ENCODE measurements around the gene LRRC73. TPM values are rescaled to one million over a fixed set of nuclear protein-coding genes. Genes with fewer than 3 reads are reported as not detected.
"Not testable (repeated sequence)": the region's sequence is repeated elsewhere in the genome, so short reads cannot be mapped to it uniquely, and the experiment has no call there.

The LRRC73 gene
- 2.7 TPM for total RNA-seq

GRCh38 chr6:43509984-43510826 is at the start of gene LRRC73:
Gene LRRC73, minus strand, starts transcription at chr6:43510346. Its CDS starts 561 bp downstream, at chr6:43509785.
- peak; percentile 71 for DNase-seq

GRCh38 chr6:43559328-43559727 is 49.2 kb upstream of the LRRC73 start:
- DNase-seq = no peak

GRCh38 chr6:43557620-43558019 is 47.5 kb upstream of the LRRC73 start:
- not testable (repeated sequence) for DNase-seq

- DNase-seq = no peak
Measured at GRCh38 chr6:43547222-43547621, 37.1 kb upstream of the LRRC73 start.

- no peak for DNase-seq
Measured at GRCh38 chr6:43544461-43544860, 34.3 kb upstream of the LRRC73 start.

GRCh38 chr6:43541774-43542471 is 31.8 kb upstream of the LRRC73 start:
- no peak for DNase-seq

- DNase-seq = no peak
Measured at GRCh38 chr6:43540507-43540906, 30.4 kb upstream of the LRRC73 start.

GRCh38 chr6:43539409-43539808 is 29.3 kb upstream of the LRRC73 start:
- not testable (repeated sequence) for DNase-seq

- not testable (repeated sequence) for DNase-seq
Measured at GRCh38 chr6:43538986-43539385, 28.8 kb upstream of the LRRC73 start.

GRCh38 chr6:43532201-43532600 is 22.1 kb upstream of the LRRC73 start:
- DNase-seq = no peak

- DNase-seq = no peak
Measured at GRCh38 chr6:43524483-43524961, 14.4 kb upstream of the LRRC73 start.

GRCh38 chr6:43523284-43523683 is 13.1 kb upstream of the LRRC73 start:
- no peak for DNase-seq

- no peak for DNase-seq
Measured at GRCh38 chr6:43522547-43523261, 12.6 kb upstream of the LRRC73 start.

- no peak for DNase-seq
Measured at GRCh38 chr6:43521836-43522235, 11.7 kb upstream of the LRRC73 start.

GRCh38 chr6:43520097-43520496 is 10.0 kb upstream of the LRRC73 start:
- DNase-seq = no peak

- no peak for DNase-seq
Measured at GRCh38 chr6:43517505-43518357, 7.6 kb upstream of the LRRC73 start.

- DNase-seq = peak; percentile 93
Measured at GRCh38 chr6:43516697-43517504, 6.8 kb upstream of the LRRC73 start, which contains the start of the genes POLR1C and YIPF3. Gene POLR1C, plus strand, starts transcription at chr6:43517089. Its CDS starts 21 bp downstream, at chr6:43517110. Gene YIPF3, minus strand, starts transcription at chr6:43516926. Its CDS starts 119 bp downstream, at chr6:43516807.

- DNase-seq = no peak
Measured at GRCh38 chr6:43516367-43516696, 6.2 kb upstream of the LRRC73 start.

- DNase-seq = no peak
Measured at GRCh38 chr6:43515808-43516207, 5.7 kb upstream of the LRRC73 start.

- no peak for DNase-seq
Measured at GRCh38 chr6:43511824-43512415, 1.8 kb upstream of the LRRC73 start.

GRCh38 chr6:43510827-43511163 is 649 bp upstream of the LRRC73 start:
- no peak for DNase-seq
